GM19193 (cell line): ENCODE measurements around the gene SYT5.

ENCODE experiments used
- POLR2A ChIP-seq: IDR thresholded peaks from 4 replicates; pipeline ENCODE4 v1.6.1; 2011; ENCODE audit not compliant: insufficient read depth, insufficient read length; ENCODE audit errors: extremely low read depth

SYT5 gene

GRCh38 chr19:55141696-55142095, 38.4 kb downstream of the SYT5 start:
- no peak for TF ChIP-seq POLR2A

- no peak for TF ChIP-seq POLR2A
Observed at GRCh38 chr19:55137915-55138314, 42.2 kb downstream of the SYT5 start.

GRCh38 chr19:55136399-55137102, 43.5 kb downstream of the SYT5 start:
- no peak for TF ChIP-seq POLR2A

- TF ChIP-seq POLR2A = no peak
Observed at GRCh38 chr19:55134736-55135135, 45.4 kb downstream of the SYT5 start.

GRCh38 chr19:55133639-55134444, 46.2 kb downstream of the SYT5 start:
- TF ChIP-seq POLR2A = no peak

GRCh38 chr19:55132453-55133129, 47.5 kb downstream of the SYT5 start:
- no peak for TF ChIP-seq POLR2A

GRCh38 chr19:55131421-55131820, 48.7 kb downstream of the SYT5 start:
- TF ChIP-seq POLR2A = no peak
